GM20431 (cell line): ENCODE results near the gene MAP4K4.
"Not testable (repeated sequence)": the region's sequence is repeated elsewhere in the genome, so short reads cannot be mapped to it uniquely, and the experiment has no call there.

Experiments
- in situ Hi-C: fragments of 300-500 bp; cut with MseI, MboI; formaldehyde crosslinking; loops from one replicate; pipeline ENCODE4 v1.15.0; 2020; ENCODE audit warnings: low sequenced_read_pairs; ENCODE audit not compliant: unreplicated experiment

Gene MAP4K4

GRCh38 chr2:101887328-101887727 is 189.8 kb downstream of the MAP4K4 start:
- in situ Hi-C loops: no loop called here

- in situ Hi-C loops: no loop called here
Observed at GRCh38 chr2:101889460-101890098, 192.1 kb downstream of the MAP4K4 start.

GRCh38 chr2:101892377-101892776 is 194.9 kb downstream of the MAP4K4 start:
- in situ Hi-C loops: no loop called here

- in situ Hi-C loops: no loop called here
Observed at GRCh38 chr2:101893681-101894381, 196.3 kb downstream of the MAP4K4 start.

GRCh38 chr2:101895039-101895438 is 197.5 kb downstream of the MAP4K4 start:
- in situ Hi-C loops: no loop called here

GRCh38 chr2:101895819-101896322 is 198.4 kb downstream of the MAP4K4 start:
- in situ Hi-C loops: no loop called here

- in situ Hi-C loops: no loop called here
Observed at GRCh38 chr2:101897301-101897700, 199.8 kb downstream of the MAP4K4 start.

- in situ Hi-C loops: no loop called here
Observed at GRCh38 chr2:101899265-101899664, 201.8 kb downstream of the MAP4K4 start.

- in situ Hi-C loops: no loop called here
Observed at GRCh38 chr2:101899871-101900270, 202.4 kb downstream of the MAP4K4 start.

- in situ Hi-C loops: no loop called here
Observed at GRCh38 chr2:101900375-101900774, 202.9 kb downstream of the MAP4K4 start.

- in situ Hi-C loops: no loop called here
Observed at GRCh38 chr2:101901241-101901640, 203.7 kb downstream of the MAP4K4 start.

- in situ Hi-C loops: no loop called here
Observed at GRCh38 chr2:101902169-101902568, 204.7 kb downstream of the MAP4K4 start.

GRCh38 chr2:101904916-101905315 is 207.4 kb downstream of the MAP4K4 start:
- in situ Hi-C loops: no loop called here

- in situ Hi-C loops: no loop called here
Observed at GRCh38 chr2:101905746-101906336, 208.3 kb downstream of the MAP4K4 start.

GRCh38 chr2:101909760-101910159 is 212.3 kb downstream of the MAP4K4 start:
- in situ Hi-C loops: no loop called here

- in situ Hi-C loops: no loop called here
Observed at GRCh38 chr2:101912545-101912944, 215.0 kb downstream of the MAP4K4 start.

- in situ Hi-C loops: no loop called here
Observed at GRCh38 chr2:101921319-101921952, 223.9 kb downstream of the MAP4K4 start.

GRCh38 chr2:101921953-101922325 is 224.4 kb downstream of the MAP4K4 start:
- in situ Hi-C loops: no loop called here

- in situ Hi-C loops: not testable (repeated sequence)
Observed at GRCh38 chr2:101924311-101924710, 226.8 kb downstream of the MAP4K4 start.

- in situ Hi-C loops: no loop called here
Observed at GRCh38 chr2:101930019-101930418, 232.5 kb downstream of the MAP4K4 start.

- in situ Hi-C loops: no loop called here
Observed at GRCh38 chr2:101930847-101931246, 233.3 kb downstream of the MAP4K4 start.
